ENCODE results near the gene FGF14. TPM values are rescaled to one million over a fixed set of nuclear protein-coding genes. Genes with fewer than 3 reads are reported as not detected.

The FGF14 gene
- total RNA-seq, 1 donor from 2014 or later, result 0.23 TPM

DNA sequence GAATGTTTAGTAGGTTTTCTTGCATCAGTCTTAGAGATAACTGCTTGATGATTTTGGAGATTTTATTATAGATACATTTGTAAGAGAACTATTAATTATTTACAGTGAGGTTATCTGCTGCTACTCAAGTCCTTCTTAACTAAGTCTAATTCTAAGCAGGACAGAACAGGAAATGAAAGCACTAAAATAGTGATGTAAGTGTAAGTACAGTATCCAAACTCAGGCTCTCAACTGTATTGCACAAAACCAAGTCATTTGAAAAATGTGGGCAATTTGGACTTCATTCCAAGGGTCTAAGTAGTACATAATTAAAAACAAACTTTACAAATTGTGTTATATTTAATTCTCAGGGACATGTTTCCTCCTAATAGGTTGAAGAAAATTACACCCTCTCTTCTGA, 532.3 kb downstream of the FGF14 start:
- Histone ChIP-seq H3K4me1 (ENCODE audit: insufficient read depth, low read length) (no peaks in the 10 kb centered on the region), H2AFZ (ENCODE audit: low read depth, low read length) (no peak overlapping the region), H3K4me3 (ENCODE audit: insufficient read depth, low read depth, low read length) (no peak overlapping the region), H4K20me1 (ENCODE audit: insufficient read depth, low read length) (no peaks in the 10 kb centered on the region), H3K4me2 (ENCODE audit: low read length) (no peak overlapping the region), H3K9ac (ENCODE audit: low read length) (no peak overlapping the region), H3K9me3 (ENCODE audit: insufficient read depth, low read depth, low read length) (no peaks in the 10 kb centered on the region), H3K27ac (ENCODE audit: low read depth, low read length) (no peak overlapping the region), H3K27me3 (ENCODE audit: insufficient read depth, low read length) (no peaks in the 10 kb centered on the region), H3K36me3 (ENCODE audit: insufficient read depth, low read length) (no peaks in the 10 kb centered on the region), H3K79me2 (ENCODE audit: insufficient read depth, low read length) (no peaks in the 10 kb centered on the region)
- DNase-seq (ENCODE audit: low read depth) (no peak), FAIRE-seq (no peak)
- Mint-ChIP-seq H3K9me3 (ENCODE audit: unreplicated experiment) (no peaks in the 10 kb centered on the region), H3K4me1 (ENCODE audit: low read depth, unreplicated experiment) (peaks cover 4% of the 10 kb centered on the region), H3K27ac (ENCODE audit: unreplicated experiment) (no peak overlapping the region), H3K36me3 (ENCODE audit: low read depth, unreplicated experiment) (no peaks in the 10 kb centered on the region), H3K4me3 (ENCODE audit: unreplicated experiment) (no peak overlapping the region), H3K27me3 (ENCODE audit: low read depth, unreplicated experiment) (no peaks in the 10 kb centered on the region)
- no peak for TF ChIP-seq EZH2 (IDR thresholded peaks at IDR 0.05; ENCODE audit: insufficient read depth, low read length)

DNA sequence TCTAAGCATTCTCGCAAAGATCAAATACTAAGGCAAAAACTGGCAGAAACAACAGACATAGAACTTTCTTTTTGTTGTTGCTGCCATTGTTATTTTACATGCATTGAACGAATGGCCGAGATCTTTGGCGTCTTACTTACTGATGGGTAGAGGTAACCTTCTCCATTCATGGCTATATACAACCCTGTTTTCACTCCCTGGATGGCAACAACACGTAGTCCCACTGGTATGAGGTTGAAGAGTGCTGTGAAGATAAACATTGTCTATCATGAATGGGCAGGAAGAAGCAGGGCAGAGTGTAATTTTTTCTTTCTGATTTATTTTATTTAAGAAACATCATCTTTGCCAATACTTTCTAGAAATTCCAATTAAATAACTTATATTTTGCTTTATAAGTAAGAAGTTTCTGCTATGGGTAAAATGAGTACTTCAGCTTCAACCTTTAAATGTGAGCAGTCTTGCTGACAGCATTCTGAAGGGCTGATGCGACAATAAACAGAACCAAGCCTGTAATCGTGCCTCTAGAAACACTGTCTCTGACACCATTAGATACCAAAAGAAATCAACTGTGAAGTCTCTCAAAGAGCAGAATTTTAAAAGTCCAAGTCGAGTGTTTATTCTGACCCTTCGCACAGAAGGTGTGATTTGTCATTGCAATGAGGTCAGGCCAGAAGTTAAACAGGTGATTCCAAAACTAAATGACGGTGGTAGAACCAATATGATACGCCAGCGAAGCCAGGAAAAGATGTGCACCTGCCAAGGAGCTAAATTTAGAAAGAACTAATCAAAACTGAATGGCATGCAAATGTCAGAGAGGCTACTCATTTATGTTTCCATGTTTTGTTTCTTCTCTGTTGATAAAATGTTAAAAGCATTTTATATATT, 533.0 kb downstream of the FGF14 start:
- TF ChIP-seq, protein P1, sequence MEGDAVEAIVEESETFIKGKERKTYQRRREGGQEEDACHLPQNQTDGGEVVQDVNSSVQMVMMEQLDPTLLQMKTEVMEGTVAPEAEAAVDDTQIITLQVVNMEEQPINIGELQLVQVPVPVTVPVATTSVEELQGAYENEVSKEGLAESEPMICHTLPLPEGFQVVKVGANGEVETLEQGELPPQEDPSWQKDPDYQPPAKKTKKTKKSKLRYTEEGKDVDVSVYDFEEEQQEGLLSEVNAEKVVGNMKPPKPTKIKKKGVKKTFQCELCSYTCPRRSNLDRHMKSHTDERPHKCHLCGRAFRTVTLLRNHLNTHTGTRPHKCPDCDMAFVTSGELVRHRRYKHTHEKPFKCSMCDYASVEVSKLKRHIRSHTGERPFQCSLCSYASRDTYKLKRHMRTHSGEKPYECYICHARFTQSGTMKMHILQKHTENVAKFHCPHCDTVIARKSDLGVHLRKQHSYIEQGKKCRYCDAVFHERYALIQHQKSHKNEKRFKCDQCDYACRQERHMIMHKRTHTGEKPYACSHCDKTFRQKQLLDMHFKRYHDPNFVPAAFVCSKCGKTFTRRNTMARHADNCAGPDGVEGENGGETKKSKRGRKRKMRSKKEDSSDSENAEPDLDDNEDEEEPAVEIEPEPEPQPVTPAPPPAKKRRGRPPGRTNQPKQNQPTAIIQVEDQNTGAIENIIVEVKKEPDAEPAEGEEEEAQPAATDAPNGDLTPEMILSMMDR (IDR thresholded peaks at IDR 0.05; ENCODE audit: insufficient read depth, low read depth, low read length), result no peak
- no peak for TF ChIP-seq EZH2 (IDR thresholded peaks at IDR 0.05; ENCODE audit: insufficient read depth, low read length)
- no peaks in the 10 kb centered on the region for H4K20me1 ChIP-seq (ENCODE audit: insufficient read depth, low read length)
- no peaks in the 10 kb centered on the region for H3K9me3 ChIP-seq (ENCODE audit: insufficient read depth, low read depth, low read length)
- no peak for DNase-seq (ENCODE audit: low read depth)
- Mint-ChIP-seq H3K36me3 (ENCODE audit: low read depth, unreplicated experiment) (no peaks in the 10 kb centered on the region), H3K4me1 (ENCODE audit: low read depth, unreplicated experiment) (peaks cover 4% of the 10 kb centered on the region), H3K4me3 (ENCODE audit: unreplicated experiment) (no peak overlapping the region), H3K27ac (ENCODE audit: unreplicated experiment) (no peak overlapping the region), H3K9me3 (ENCODE audit: unreplicated experiment) (no peaks in the 10 kb centered on the region), H3K27me3 (ENCODE audit: low read depth, unreplicated experiment) (no peaks in the 10 kb centered on the region)
- no peak overlapping the region for H3K4me3 ChIP-seq (ENCODE audit: insufficient read depth, low read depth, low read length)
- H3K79me2 ChIP-seq (ENCODE audit: insufficient read depth, low read length), result no peaks in the 10 kb centered on the region
- H3K4me2 ChIP-seq (ENCODE audit: low read length), result no peak overlapping the region
- H3K36me3 ChIP-seq (ENCODE audit: insufficient read depth, low read length), result no peaks in the 10 kb centered on the region
- no peak overlapping the region for H2AFZ ChIP-seq (ENCODE audit: low read depth, low read length)
- H3K4me1 ChIP-seq (ENCODE audit: insufficient read depth, low read length), result no peaks in the 10 kb centered on the region
- no peak overlapping the region for H3K27ac ChIP-seq (ENCODE audit: low read depth, low read length)
- no peak overlapping the region for H3K9ac ChIP-seq (ENCODE audit: low read length)
- no peak for FAIRE-seq
- no peaks in the 10 kb centered on the region for H3K27me3 ChIP-seq (ENCODE audit: insufficient read depth, low read length)

DNA sequence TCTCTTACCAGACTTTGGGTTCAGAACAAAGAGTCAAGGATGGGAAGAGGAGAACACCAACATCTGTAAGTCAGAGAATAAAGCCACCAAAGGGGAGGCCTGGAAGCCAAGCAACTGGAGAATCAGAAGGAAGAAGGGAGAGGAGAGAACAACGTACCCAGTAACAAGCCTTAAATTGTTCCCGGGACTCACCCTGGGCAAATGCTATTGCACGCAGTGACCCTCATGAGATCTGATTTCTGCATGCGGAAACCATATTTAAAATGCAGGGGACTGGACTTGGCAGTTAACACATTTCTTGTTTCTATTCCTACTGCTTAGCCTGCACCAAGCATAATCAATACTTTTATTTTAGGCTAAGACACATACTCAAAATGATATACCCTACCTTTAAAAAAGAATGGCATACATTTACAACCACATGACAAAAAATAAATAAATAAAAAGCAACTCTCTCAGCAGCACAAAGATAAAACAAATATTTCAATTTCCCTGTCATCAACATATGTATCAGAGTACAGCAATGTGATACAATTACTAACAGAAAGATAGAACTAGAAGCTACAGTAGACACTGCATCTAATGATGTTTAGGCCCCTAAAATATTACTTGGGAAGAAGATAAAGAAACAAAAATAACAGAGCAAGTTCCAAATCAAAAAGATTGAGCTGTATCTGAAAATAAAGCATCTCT, 534.8 kb downstream of the FGF14 start:
- no peak for FAIRE-seq
- Histone ChIP-seq H3K9me3 (ENCODE audit: insufficient read depth, low read depth, low read length) (no peaks in the 10 kb centered on the region), H3K79me2 (ENCODE audit: insufficient read depth, low read length) (no peaks in the 10 kb centered on the region), H4K20me1 (ENCODE audit: insufficient read depth, low read length) (no peaks in the 10 kb centered on the region), H3K27ac (ENCODE audit: low read depth, low read length) (no peak overlapping the region), H3K36me3 (ENCODE audit: insufficient read depth, low read length) (no peaks in the 10 kb centered on the region), H3K27me3 (ENCODE audit: insufficient read depth, low read length) (no peaks in the 10 kb centered on the region), H3K4me2 (ENCODE audit: low read length) (no peak overlapping the region), H3K4me3 (ENCODE audit: insufficient read depth, low read depth, low read length) (no peak overlapping the region), H3K9ac (ENCODE audit: low read length) (no peak overlapping the region), H2AFZ (ENCODE audit: low read depth, low read length) (no peak overlapping the region), H3K4me1 (ENCODE audit: insufficient read depth, low read length) (no peaks in the 10 kb centered on the region)
- no peaks in the 10 kb centered on the region for H3K9me3 Mint-ChIP-seq (ENCODE audit: unreplicated experiment)
- TF ChIP-seq, protein P1 (IDR thresholded peaks at IDR 0.05; ENCODE audit: insufficient read depth, low read depth, low read length), result no peak
- TF ChIP-seq EZH2 (IDR thresholded peaks at IDR 0.05; ENCODE audit: insufficient read depth, low read length), result no peak
- H3K36me3 Mint-ChIP-seq (ENCODE audit: low read depth, unreplicated experiment), result no peaks in the 10 kb centered on the region
- no peak overlapping the region for H3K4me3 Mint-ChIP-seq (ENCODE audit: unreplicated experiment)
- peaks cover 4% of the 10 kb centered on the region for H3K4me1 Mint-ChIP-seq (ENCODE audit: low read depth, unreplicated experiment)
- no peak for DNase-seq (ENCODE audit: low read depth)
- H3K27me3 Mint-ChIP-seq (ENCODE audit: low read depth, unreplicated experiment), result no peaks in the 10 kb centered on the region
- H3K27ac Mint-ChIP-seq (ENCODE audit: unreplicated experiment), result no peak overlapping the region

Measured in astrocyte (in vitro differentiated cells and primary cell).